Activated CD4-positive, CD25-positive, alpha-beta regulatory T cell treated with anti-CD3 and anti-CD28 coated beads, Interleukin-2, amount 50 U/mL, for 24 hours (primary cell): ENCODE results near the gene ARL10.
A peak's percentile ranks its signal among the peaks of the same experiment; 100 is the strongest.

Experiments
- ATAC-seq, 2 donors: fragments of 150-1000 bp; cut with Tn5 transposase; one replicate each; pipeline ENCODE4 v1.10.0; 2021; ENCODE audit warnings: mild to moderate bottlenecking in 1 of 2, moderate library complexity in 1 of 2

ARL10 gene, protein sequence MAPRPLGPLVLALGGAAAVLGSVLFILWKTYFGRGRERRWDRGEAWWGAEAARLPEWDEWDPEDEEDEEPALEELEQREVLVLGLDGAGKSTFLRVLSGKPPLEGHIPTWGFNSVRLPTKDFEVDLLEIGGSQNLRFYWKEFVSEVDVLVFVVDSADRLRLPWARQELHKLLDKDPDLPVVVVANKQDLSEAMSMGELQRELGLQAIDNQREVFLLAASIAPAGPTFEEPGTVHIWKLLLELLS

DNA sequence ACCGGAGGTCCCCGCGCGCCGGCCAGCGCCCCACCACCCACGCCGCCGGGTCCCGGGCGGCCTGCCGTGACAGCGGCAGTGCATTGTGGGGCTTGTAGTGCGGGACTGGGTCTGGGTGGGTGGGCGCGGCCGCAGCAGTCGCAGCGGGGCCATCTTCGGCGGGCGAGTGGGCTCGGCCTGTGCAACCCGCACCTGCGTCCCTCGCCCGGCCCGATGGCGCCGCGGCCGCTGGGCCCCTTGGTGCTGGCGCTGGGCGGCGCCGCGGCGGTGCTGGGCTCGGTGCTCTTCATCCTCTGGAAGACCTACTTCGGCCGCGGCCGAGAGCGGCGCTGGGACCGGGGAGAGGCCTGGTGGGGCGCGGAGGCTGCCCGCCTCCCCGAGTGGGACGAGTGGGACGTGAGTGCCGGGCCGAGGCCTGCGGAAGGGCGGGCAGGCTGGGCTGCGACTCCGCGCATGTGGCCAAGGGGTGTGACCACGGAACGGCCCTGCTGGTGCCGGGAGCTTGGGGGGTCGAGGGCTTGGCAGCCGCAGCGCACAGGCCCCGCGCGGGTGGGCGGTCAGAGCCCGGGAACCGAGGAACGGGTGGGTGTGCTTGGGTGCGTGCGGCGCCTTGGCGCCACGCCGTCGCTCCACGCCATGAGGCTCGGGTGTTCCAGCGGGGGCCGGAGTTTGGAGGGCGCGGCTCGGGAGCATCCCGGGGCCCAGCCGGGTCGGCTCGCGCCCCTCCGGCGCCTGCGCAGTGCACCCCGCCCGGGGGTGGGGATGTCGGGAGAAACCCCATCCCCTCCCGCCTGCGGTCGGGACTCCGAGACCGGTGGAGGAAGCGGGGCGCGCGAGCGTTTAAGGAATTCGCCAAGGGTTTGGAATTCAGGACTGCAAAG is at the start of gene ARL10:
Gene ARL10 (plus strand): TSS at position 137 of the 881 bp plus-strand sequence. CDS start 77 bp downstream, at position 214.
- peak; percentile 47 to 53 for ATAC-seq

DNA sequence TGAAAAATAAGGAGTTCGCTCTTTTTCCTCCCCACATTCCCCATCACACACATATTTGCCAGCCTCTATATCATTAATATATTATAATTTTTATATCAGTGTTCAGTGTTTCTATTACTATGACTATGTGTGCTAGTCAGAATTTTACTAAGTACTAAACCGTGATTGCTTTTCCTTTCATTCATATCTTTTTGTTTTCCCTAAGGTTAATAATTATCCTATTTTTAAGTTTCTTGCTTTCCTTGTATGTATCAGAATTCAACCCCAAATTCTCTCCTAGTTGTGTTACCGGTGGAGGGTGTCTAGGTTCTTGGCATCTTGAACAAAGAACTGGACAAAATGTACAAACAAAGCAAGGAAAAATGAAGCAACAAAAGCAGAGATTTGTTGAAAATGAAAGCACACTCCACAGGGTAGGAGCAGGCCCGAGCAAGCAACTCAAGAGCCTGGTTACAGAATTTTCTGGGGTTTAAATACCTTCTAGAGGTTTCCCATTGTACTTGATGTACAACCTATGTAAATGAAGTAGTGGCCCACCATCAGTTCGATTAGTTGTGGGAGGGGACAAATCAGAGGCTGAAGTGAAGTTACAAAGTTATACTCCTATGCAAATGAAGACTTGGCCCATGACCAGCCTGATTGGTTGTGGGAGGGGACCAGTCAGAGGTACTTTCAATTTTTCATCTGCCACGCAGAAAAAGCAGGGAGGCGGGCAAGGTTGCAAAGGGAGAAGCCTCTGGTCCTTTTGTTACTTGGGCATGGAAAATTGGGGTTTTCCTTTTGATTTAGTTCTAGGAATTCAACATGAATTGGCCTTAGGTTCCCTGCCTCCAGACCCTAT is 47.5 kb upstream of the ARL10 start:
- ATAC-seq: no peak

DNA sequence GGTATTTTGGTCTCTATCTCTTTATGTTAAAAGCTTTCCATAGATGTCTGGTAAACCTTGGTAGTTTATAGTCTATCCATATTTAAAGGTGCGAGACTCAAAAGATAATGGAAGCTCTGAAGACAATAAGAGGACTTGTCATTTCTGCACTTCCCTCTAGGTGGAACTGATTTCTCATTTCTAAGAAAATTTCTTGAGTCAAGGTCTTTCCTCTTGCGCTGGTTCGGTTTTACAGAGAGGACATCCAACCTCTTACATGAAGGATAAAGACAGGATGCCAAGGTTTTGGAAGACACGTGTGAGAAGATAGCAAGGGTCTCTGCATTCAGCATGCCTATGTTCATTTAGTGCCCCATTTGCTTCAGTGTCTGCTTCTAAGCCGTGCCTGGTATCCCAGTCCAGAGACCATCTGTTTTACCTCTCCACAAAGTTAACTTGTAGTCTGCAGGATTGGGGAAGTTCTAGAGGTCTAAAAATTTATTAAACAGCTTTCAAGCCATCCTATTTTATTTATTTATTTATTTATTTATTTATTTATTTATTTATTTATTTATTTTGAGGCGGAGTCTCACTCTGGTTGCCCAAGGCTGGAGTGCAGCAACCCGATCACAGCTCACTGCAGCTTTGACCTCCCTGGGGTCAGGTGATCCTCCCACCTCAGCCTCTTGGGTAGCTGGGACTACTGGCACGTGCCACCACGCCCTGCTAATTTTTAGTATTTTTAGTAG is 45.3 kb upstream of the ARL10 start:
- ATAC-seq: no peak

DNA sequence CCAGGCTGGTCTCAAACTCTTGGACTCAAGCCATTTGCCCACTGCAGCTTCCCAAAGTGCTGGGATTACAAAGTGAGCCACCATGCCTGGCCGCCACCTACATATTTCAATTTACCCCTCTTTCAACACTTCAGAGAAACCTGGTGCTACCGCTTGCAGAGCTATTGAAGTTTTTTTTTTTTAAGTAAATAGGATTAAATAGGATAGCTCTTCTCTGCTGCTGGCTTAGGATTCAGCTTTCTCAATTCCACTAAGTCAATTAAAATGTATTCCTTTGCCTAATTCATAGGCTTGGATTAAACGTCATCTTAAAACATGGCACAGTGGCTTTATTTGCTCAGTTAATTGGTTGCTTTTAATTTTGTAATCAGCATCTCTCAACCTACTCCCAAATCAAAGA is 44.7 kb upstream of the ARL10 start:
- no peak for ATAC-seq

DNA sequence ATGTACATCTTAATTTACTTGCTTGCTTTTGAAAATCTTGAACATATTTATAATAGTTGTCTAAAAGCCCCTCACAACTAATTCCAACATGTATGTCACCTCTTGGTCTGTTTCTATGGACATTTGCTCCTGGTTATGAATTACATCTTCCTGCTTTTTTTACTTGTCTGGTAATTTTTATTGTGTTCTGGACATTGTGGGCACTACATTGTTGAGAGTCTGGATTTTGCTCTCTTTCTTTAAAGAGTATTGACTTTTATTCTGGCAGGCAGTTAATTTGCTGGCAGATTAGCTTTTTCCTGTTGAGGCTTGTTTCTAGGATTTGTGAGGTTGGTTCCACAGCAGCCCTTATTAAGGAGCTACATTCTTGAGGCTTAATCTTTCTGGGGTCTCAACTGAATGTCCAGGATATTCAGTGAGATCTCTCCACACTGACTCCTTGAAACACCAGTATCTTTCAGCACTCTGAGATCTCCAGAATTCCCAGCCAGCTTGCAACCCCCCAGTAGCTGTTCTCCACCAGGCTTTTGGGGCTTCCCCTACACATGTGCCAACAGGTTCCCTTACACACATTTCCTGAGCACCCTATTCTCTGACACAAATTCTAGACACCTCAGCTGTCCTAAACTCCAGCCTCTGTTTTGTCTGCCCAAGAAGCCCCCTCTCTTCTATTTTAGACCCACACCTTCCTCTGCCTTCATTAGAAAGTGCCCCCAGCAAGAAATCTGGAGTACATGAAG is 31.1 kb upstream of the ARL10 start:
- ATAC-seq: no peak

DNA sequence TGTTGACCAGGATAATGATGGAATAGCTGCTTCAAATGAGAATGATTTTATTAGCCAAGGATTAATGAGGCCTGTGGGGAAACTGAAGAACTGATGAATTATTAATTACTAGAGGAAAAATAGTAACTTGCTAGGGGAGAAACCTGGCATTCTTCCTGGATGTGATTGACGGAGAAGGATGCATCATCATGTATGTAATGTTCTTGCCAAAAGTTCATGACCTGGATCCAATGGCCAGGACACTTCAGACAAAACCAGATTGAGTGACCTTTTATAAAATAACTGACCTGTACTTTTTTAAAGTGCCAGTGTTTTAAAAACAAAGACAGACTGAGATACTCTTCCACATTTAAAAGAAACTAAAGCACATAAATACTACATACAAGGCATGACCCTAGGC is 27.4 kb upstream of the ARL10 start:
- ATAC-seq: no peak

DNA sequence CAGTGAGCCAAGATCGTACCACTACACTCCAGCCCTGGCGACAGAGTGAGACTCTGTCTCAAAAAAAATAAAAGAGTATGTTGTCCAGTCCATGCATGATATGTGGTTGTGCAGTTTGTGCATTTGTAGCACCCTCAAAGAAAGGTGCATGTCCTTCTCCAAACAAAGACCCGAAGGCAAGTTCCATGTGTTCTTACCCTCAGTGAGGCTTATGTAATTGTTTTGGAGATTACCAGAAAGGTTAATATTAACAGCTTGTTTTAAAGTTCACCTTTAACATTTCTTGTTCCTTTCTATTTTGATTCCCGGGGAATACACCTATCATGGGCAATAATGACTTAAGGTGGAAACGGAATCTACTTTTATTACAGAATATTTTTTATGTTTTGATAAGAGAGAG is 26.0 kb upstream of the ARL10 start:
- ATAC-seq: no peak

DNA sequence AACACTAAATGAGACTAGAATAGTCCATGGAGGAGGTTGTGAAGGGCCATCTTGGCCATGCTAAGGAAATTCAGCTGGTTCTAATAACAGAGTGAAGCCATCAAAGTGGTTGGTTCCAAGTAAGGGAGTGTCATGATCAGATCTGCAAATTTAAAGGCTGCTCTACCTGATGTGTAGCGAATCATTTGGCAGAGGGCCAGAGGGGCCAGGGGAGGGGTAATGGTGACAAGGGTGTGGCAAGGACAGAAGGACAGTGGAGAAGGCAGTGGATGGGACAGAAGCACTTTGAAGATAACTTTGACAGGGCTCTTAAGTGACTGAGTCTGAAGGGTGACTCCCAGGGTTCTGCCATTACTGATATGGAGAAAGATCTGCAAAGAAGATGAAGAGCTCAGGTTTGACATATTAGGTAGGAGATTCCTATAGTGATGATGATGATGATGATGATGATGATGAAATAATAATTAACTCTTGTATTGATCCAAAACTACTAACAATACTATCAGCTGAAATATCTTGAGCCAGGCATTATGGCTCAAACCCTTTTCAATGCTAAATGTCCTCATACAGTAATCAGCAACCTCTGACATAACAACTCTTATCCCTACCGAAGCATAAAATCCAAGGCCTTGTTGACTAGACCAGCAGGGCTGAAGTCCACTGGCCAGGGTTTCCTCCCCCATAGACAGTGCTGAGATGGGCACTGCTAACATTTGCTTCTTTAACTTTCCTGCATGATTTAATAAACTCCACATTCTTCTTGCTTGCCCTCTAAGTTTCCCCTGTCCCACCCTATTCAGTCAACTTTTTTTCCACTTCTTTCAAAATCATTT is 23.7 kb upstream of the ARL10 start:
- no peak for ATAC-seq

DNA sequence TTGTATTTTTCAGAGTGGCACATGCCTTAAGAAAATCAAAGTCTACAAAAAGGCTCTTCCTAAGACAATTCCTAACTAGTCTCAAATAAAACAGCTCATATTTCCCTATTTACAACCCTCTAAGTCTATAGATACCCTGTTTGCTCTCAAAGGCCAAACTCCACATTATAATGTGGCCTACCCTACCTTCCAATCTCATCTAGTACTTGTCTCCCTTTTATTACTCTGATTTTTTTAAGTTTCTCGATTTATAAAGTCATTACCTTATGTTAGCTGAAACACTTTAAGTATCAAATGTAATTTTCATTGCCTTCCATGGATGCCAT is 23.2 kb upstream of the ARL10 start:
- ATAC-seq: no peak

DNA sequence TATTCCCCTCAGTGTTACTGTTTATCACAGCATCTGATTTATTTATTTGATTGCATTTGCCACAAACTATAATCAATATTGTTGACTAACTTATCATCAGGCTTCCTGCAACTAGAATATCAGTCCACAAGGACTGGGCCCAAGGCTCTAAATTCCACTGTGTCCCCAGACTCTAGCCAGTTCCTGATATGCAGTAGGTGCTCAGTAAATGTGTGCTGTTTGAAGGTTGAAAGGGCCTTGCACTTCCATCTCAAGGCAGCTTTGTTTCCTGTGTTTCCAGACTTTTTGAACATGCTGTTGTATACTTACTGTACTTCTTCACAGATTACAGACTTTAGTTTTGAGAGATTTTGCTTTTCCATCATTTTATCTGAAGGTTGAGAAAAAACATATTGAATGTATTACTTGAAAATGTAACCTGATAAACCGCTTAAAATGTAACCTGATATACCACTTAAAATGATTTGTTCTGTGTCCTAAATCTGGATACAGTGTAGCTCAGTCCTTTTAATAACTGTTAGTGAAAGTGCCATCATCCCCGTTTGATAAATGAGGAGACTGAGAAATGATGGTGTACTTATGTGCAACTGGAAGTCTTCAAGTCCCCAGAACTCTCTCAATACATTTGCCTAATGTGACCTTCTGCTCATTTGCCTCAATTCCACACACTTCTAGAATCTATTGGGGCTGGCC is 22.4 kb upstream of the ARL10 start:
- no peak for ATAC-seq

DNA sequence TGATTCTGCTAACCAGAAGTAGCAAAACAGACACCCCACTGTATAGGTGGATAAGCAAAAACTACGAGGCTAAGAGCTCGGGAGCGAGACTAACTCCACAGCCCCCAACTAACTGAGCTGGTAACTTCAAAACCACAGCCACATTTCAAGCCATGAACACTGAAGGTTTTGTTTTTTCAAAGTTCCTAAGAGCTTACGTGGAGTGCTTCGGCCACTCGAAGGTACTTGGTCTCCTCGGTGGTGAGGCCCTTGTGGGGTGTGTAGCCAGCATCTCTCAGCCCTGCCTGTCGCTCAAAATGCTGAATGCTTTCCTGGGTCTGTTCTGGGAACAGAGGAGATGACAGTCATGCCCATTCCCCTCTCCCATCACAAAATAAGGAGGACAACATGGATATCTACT is 14.9 kb upstream of the ARL10 start:
- no peak for ATAC-seq

DNA sequence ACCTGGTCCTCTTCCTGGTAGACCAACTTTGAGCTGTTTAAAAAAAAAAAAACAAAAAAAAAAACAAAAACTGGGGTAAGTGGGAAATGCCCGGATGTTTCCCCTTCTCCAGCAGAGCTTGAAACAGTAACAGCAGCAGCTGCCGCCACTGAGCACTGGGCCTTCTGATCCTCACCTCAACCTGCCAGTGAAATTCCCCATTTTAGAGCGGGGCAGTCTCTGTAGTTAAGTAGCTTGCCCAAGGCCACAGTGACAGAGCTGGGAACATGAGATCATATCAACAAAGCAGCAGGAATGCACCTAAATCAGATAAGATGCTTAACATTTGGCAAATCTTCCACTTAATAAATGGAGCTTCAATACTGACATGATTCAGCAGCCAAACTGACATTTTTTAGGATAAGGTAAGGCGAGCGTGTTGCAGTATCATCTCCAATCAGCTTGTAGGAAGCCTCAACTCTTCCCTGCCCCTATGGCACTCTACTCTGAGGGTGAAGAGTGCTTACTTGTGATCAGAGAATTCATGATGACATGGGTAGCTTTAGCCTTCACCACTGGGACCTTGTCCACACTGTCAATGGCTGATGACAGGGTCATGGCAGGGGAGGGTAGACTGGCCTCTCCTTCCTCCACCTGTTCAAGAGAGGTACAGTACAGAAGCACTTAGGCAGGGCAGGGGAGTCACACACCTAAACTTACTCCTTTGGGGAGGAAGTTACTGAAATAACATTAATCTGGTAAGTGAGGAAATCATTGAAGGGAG is 13.0 kb upstream of the ARL10 start:
- ATAC-seq: no peak

DNA sequence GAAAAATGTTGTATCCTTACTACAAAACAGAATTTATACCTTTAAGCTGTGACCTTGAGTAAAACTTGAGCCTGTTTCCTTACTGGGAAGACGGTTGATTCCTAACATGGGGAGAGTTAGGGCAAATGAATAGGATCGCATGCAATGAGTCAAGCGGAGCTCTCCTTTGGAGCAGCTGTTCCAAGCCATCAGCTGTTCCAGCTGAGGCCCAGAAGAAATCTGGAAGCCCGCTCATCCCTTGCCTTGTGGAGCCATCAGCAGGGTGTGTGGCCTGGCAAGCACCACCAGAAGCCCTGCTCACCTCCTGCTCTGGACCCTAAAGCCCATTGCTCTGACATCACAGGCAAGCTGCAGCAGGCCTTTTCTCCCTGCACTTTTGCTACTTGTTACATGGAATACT is 11.8 kb upstream of the ARL10 start:
- ATAC-seq: no peak

DNA sequence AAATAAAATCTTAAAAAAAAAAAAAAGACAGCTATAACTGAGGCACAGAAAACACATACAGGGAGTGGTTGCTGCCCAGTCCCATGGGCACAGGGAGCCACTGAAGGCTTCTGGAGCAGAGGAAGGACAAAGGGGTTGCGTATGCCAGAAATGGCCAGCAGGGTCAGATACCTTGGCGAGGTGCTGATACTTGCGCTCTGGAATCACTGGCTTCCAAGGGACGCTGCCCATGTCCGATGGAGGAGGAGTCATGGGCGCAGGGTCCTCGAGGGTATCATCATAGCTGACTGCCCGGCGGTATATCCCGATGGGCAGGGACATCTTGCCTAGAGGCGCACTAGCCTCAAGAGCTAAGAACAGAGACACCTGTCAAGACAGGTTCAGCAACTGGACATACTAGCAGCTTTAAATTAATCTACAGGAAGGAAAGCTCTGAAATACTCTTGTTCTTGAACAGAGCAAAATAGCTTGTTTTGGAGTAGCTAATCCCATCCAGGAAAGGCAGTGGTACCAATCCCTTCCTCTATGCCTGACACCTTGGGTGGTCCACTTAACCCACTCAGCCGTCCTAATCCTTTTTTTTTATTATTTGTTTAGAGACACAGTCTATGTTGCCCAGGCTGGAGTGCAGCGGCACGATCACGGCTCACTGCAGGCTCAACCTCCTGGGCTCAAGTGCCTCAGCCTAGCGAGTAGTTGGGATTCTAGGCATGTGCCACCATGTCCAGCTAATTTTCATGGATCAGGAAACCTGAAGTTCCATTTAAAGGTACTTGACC is 9.7 kb upstream of the ARL10 start:
- ATAC-seq: no peak

DNA sequence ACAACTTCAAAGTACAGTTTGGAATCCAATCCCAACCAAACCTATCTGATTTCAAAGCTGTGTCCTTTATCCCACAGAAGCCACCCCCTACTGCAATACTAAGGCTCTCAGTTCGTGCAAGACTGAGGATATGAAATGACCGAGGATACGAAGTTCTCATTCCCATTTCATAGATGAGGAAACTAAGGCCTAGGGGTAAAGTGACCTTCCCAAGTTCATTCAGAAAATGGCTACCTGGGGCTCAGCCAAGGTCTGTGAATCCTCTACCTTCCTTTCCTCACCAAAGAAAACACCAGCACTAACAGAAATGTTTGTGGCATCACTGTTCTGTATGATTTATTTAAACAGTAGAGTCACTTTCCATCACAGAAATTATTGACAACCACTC is 9.1 kb upstream of the ARL10 start:
- ATAC-seq: no peak

DNA sequence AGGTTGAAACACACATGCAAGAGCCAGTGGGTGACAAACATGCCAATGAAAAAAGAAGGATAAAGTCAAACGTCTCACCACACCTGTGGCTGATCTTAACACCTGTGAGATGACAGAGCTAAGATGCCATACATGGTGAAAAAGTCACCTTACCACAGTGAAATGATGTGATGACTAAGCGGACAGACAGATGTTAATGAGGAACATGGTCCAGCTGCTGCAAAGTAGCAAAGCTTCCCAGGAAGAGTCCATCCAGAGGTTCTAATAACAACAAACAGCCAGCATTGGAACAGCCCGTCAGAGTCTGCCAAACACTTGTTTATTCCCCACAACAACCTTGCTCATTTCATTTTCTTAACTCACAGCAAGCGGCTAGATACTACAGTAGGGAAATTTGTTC is 5.6 kb upstream of the ARL10 start:
- peak in 1 of 2 donors; percentile 24 for ATAC-seq

DNA sequence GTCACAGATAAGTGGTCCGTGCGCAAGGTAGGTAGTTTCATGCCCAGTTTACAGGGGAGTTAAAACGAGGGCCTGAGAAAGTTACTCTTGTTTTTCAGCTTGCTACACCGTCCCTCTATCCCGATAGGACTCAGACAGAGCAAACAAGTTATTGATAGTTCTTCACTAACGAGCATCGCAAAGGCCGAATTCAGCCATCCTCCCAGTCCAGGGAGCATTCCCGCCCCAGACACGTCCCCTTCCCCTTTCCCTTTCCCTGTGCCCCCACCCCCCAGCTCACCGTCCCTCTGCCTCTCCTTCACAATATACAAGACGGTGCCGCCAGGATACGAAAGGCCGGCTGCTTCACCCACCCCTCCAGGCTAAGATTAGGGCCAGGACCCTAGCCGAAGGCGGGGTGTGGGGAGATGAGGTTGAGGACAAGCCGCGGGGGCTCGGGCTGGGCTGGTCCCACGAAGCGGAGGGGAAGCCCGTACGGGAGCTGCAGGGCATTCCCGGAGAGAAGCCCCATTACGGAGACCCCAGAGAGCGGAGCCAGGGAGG is 4.3 kb upstream of the ARL10 start:
- ATAC-seq: no peak

DNA sequence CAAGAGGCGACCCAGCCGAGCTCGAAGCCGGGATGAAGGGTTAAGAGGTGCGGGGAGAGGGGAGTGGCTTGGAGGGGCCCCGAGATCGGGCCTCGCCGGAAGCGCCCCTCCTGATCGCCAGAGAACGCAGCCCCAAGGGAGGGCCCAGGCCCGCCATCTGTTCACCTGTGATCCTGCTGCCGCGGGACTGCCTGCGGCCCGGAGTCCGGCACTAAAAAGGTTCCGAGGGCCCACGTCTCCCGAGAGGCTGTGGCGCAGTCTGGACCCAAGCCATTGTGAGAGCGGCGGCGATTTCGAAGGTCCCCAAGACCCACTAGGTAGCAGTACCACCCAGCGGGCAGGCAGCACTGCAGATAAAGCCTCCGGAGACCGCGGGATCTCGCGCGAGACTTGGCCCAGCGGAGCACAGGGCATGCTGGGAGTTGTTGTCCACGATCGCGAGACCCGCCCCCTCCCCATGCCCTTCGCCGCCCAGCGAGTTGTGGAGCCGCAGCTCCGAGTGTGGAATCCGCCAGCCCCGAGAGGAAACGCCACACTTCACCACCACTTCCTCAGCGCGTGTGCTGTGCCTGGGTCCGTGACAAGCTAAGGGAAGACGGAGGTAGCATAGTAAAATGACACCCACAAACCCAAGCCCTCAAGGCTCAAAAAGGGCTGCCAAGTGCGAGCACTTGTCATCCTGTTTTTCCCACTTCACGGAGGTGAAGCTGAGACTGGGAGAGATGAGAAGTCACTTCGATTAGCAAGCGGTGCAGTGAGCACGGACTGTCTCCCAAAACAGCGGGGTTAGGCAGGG is 3.7 kb upstream of the ARL10 start, which contains the start of gene KIAA1191:
Gene KIAA1191 (minus strand): TSS at position 328 of the 796 bp plus-strand sequence. CDS start 2,256 bp downstream, outside the sequence.
- ATAC-seq: peak; percentile 91 to 94
